NCI-H187 treated with DMSO at 0.1 percent for 48 hours (cell line): ENCODE results near the gene CDH4.

ENCODE experiments used
- DNase-seq: peaks from one replicate; lab custom pipeline; 2025; lab: John Stamatoyannopoulos, UW

CDH4 gene

GRCh38 chr20:61251529-61252393 lies at the start of gene CDH4:
Gene CDH4, plus strand, starts transcription at chr20:61252261.
- no peak for DNase-seq

GRCh38 chr20:61203320-61203719 lies 48.7 kb upstream of the CDH4 start:
- no peak for DNase-seq

GRCh38 chr20:61204206-61204605 lies 47.9 kb upstream of the CDH4 start:
- DNase-seq = no peak

- no peak for DNase-seq
These were observed 46.3 kb upstream of the CDH4 start for GRCh38 chr20:61205769-61206168.

- no peak for DNase-seq
These were observed 41.2 kb upstream of the CDH4 start for GRCh38 chr20:61210862-61211261.

GRCh38 chr20:61217848-61218247 lies 34.2 kb upstream of the CDH4 start:
- DNase-seq = no peak

- DNase-seq = no peak
These were observed 33.0 kb upstream of the CDH4 start for GRCh38 chr20:61219021-61219431.

- DNase-seq = no peak
These were observed 31.9 kb upstream of the CDH4 start for GRCh38 chr20:61220131-61220530.

- no peak for DNase-seq
These were observed 31.3 kb upstream of the CDH4 start for GRCh38 chr20:61220626-61221325.

GRCh38 chr20:61222699-61223098 lies 29.4 kb upstream of the CDH4 start:
- DNase-seq = no peak

- no peak for DNase-seq
These were observed 28.9 kb upstream of the CDH4 start for GRCh38 chr20:61223121-61223520.

GRCh38 chr20:61230166-61230565 lies 21.9 kb upstream of the CDH4 start:
- DNase-seq = no peak

- DNase-seq = no peak
These were observed 18.5 kb upstream of the CDH4 start for GRCh38 chr20:61233590-61233989.

- DNase-seq = no peak
These were observed 17.7 kb upstream of the CDH4 start for GRCh38 chr20:61234224-61234890.

GRCh38 chr20:61236713-61237112 lies 15.3 kb upstream of the CDH4 start:
- DNase-seq = peak; percentile 43

GRCh38 chr20:61238813-61239212 lies 13.2 kb upstream of the CDH4 start:
- DNase-seq = no peak

GRCh38 chr20:61240814-61241213 lies 11.2 kb upstream of the CDH4 start:
- no peak for DNase-seq

GRCh38 chr20:61244213-61244612 lies 7.8 kb upstream of the CDH4 start:
- DNase-seq = no peak

GRCh38 chr20:61246269-61246668 lies 5.8 kb upstream of the CDH4 start:
- DNase-seq = no peak

GRCh38 chr20:61249626-61250025 lies 2.4 kb upstream of the CDH4 start:
- DNase-seq = no peak

GRCh38 chr20:61252601-61253263 lies 671 bp downstream of the CDH4 start:
- DNase-seq = no peak

GRCh38 chr20:61253264-61253639 lies 1.2 kb downstream of the CDH4 start:
- DNase-seq = no peak
